DMS79 treated with DMSO at 0.1 percent for 48 hours (cell line): Measurements from ENCODE around the gene SCAF11.
"Not testable (repeated sequence)": the region's sequence is repeated elsewhere in the genome, so short reads cannot be mapped to it uniquely, and the experiment has no call there.

Experiments used
- DNase-seq: peaks from one replicate; lab custom pipeline; 2025; lab: John Stamatoyannopoulos, UW

The SCAF11 gene, protein sequence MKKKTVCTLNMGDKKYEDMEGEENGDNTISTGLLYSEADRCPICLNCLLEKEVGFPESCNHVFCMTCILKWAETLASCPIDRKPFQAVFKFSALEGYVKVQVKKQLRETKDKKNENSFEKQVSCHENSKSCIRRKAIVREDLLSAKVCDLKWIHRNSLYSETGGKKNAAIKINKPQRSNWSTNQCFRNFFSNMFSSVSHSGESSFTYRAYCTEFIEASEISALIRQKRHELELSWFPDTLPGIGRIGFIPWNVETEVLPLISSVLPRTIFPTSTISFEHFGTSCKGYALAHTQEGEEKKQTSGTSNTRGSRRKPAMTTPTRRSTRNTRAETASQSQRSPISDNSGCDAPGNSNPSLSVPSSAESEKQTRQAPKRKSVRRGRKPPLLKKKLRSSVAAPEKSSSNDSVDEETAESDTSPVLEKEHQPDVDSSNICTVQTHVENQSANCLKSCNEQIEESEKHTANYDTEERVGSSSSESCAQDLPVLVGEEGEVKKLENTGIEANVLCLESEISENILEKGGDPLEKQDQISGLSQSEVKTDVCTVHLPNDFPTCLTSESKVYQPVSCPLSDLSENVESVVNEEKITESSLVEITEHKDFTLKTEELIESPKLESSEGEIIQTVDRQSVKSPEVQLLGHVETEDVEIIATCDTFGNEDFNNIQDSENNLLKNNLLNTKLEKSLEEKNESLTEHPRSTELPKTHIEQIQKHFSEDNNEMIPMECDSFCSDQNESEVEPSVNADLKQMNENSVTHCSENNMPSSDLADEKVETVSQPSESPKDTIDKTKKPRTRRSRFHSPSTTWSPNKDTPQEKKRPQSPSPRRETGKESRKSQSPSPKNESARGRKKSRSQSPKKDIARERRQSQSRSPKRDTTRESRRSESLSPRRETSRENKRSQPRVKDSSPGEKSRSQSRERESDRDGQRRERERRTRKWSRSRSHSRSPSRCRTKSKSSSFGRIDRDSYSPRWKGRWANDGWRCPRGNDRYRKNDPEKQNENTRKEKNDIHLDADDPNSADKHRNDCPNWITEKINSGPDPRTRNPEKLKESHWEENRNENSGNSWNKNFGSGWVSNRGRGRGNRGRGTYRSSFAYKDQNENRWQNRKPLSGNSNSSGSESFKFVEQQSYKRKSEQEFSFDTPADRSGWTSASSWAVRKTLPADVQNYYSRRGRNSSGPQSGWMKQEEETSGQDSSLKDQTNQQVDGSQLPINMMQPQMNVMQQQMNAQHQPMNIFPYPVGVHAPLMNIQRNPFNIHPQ (N-terminal part only)

DNA sequence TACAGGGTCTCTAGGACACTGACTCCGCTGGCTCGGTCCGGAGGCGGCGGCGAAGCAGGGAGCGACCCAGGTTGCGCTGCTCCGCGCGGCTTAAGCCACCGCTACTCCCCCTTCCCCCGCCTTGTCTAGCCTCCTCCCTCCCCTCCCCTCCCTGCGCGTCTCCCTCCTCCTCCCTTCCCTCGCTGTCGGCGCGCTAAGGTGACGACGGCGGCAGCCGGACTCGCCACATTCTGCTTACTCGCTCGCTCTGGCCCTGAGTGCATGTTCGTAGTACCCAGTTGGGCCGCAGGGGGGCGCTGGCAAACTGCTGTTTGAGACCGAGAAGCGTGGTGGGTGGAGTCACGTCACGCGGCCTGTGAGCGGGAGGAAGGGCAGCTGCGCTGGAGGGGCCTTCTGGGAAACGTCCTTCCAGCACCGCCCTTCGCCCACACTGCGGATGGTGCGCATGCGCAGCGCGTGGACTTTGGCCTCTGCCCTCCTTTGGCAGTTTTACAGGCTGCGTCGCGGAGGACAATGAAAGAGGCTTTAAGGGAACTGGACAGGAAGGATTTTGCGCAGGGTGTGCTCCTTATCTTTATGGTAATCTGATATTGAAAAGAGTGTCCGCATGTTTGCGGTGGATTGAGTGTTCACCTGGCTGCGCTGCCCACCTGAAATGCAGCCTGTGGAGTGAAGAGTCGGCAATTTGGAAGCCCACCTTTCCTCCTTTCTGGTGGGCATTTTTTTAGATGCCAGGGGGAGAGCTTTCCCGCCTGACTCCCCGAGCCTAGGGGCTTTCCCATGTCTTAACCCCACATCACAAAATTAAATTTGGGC is at the start of gene SCAF11:
SCAF11 (minus strand) TSS at position 107 of the 816 bp plus-strand sequence. CDS start 26,407 bp downstream, outside the sequence.
- peak; percentile 98 for DNase-seq

DNA sequence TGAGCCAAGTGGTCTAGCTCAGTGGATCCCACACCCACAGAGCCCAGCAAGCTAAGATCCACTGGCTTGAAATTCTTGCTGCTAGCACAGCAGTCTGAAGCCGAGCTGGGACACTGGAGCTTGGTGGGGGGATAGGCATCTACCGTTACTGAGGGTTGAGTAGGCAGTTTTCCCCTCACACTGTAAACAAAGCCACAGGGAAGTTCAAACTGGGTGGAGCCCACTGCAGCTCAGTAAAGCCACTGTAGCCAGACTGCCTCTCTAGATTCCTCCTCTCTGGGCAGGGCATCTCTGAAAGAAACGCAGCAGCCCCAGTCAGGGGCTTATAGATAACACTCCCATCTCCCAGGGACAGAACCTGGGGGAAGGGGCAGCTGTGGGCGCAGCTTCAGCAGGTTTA is 46.7 kb upstream of the SCAF11 start:
- DNase-seq: not testable (repeated sequence)

DNA sequence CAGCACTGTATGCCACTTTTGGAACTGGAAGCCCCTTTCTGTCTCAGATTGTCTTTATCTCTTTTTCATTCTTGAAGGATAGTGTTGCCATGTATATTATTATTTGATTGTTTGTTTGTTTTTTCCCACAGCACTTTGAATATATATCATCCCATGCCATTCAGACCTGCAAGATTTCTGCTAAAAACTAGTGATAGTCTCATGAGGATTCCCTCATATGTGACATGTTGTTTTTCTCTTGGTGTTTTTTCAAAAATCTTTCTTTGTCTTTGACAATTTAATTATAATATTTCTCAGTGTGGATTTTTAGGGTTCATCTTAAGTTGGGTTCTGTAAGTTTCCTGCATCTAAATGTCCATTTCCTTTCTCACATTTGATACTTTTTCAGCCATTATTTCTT is 36.8 kb upstream of the SCAF11 start:
- DNase-seq: no peak

DNA sequence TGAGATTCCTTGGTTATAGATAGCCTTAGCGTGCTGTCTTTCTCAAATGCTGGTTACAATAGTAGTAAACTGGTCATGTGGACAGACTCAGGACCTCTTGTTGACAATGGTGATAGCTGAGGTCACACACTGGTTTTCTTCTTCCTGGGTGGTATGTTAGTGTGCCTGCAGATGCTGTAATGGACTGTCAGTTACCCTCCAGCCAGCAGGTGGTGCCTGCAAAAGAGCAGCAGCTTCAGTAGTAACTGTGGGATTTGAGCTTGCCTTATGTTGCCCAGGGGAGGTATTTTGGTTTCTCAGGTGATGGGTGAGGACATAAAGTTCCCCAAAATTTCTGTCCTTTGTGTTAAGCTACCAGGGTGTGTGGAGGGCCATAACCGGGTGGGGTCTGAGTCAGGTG is 33.7 kb upstream of the SCAF11 start:
- DNase-seq: no peak

DNA sequence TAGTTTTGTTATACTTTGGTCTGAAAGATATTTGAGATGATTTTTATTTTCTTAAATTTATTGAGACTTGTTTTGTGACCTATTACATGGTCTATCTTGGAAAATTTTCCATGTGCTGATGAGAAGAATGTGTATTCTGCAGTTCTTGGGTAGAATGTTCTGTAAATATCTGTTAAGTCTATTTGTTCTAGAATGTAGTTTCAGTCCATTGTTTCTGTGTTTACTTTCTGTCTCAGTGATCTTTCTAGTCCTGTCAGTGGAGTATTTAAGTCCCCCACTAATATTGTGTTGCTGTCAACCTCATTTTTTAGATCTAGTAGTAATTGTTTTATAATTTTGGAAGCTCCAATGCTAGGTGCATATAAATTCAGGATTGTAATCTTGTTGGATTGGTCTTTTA is 30.4 kb upstream of the SCAF11 start:
- DNase-seq: no peak

DNA sequence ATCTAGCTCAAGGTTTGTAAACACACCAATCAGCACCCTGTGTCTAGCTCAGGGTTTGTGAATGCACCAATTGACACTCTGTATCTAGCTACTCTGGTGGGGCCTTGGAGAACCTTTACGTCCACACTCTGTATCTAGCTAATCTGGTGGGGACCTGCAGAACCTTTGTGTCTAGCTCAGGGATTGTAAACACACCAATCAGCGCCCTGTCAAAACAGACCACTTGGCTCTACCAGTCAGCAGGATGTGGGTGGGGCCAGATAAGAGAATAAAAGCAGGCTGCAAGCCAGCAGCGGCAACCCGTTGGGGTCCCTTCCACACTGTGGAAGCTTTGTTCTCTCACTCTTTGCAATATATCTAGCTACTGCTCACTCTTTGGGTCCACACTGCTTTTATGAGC is 28.3 kb upstream of the SCAF11 start:
- not testable (repeated sequence) for DNase-seq

DNA sequence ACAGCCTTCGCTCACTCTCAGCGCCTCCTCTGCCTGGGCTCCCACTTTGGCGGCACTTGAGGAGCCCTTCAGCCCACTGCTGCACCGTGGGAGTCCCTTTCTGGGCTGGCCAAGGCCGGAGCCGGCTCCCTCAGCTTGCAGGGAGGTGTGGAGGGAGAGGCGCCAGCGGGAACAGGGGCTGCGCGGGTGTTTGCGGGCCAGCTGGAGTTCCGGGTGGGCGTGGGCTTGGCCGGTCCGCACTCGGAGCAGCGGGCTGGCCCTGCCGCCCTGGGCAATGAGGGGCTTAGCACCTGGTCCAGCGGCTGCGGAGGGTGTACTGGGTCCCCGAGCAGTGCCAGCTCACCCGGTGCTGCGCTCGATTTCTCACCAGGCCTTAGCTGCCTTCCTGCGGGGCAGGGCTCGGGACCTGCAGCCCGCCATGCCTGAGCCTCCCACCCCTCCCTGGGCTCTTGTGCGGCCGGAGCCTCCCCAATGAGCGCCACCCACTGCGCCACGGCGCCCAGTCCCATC is 27.5 kb upstream of the SCAF11 start:
- DNase-seq: not testable (repeated sequence)

DNA sequence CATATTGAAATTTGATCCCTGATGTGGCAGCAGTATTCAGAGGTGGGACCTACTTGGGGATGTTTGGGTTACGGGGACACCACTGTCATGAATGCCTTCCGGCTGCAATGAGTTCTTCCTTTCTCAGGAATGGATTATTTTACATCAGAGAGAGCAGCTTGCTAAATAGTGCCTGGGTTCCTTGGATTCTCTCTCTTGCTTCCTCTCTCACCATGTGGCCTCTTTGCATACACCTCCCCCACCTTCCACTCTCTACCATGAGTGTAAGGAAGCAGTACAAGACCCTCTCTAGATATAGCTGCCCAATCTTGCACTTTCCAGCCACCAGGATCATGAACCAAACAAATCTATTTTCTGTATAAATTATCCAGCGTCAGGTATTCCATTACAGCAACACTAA is 15.4 kb upstream of the SCAF11 start:
- DNase-seq: no peak

DNA sequence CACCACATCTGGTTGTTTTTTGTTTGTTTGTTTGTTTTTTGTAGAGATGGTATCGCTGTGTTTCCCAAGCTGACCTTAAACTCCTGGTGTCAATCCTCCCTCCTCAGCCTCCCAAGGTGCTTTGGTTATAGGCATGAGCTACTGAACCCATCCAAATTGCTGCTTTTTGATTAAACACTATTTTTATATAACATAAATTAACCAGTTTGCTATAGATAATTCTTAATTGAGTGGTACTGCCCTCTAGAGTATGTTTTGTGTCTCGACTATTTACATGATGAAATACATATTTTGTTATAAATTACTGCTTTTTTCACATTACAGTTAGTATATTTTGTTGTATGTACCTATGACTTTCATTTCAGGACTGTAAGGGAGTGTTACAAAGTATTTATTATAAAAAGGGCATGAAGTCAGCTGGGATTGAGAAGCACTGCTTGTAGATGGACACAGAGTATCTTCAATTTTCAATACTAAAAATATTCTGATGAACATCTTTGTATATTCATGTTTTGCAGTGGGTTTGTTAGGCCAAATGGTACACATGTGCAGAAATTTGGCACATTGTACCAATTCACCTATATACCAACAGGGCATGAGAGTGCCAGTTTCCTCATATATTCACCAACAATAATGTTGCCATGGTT is 14.9 kb upstream of the SCAF11 start:
- DNase-seq: no peak

DNA sequence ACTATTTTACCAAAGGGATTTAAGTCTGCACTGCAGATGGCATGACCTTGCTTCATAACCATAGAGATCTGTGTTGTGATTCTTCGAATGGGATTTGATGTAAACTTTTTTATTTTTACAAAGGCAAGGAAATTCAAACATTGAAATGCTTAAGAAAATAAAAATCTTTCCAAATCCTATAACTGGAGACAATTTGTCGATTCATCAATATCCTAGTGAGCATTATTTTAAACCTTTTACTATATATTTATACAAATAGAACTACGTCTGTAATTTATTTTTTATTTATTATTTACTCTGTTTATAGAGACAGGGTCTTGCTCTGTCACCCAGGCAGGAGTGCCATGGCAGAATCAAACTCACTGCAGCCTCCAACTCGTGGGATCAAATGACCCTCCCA is 14.3 kb upstream of the SCAF11 start:
- no peak for DNase-seq

DNA sequence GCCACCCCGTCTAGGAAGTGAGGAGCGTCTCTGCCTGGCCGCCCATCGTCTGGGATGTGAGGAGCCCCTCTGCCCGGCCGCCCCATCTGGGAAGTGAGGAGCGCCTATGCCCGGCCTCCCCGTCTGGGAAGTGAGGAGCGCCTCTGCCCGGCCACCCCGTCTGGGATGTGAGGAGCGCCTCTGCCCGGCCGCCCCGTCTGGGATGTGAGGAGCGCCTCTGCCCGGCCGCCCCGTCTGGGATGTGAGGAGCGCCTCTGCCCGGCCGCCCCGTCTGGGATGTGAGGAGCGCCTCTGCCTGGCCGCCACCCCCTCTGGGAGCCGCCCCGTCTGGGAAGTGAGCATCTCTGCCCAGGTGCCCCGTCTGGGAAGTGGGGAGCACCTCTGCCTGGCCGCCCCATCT is 9.7 kb upstream of the SCAF11 start:
- not testable (repeated sequence) for DNase-seq

DNA sequence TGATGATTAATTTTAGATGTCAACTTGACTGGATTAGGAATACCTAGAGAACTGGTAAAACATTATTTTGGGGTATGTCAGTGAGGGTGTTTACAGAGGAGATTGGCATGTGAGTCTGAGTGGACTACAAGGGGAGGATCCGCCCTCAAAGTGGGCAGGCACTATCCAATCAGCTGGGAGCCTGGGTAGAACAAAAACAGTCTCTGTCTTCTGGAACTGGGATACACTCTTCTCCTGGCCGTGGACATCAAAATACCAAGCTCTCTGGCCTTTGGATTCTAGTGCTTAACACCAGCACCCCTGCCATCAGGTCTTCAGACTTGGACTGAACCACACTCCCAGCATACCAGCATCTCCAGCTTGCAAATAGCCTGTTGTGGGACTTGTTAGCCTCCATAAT is 4.4 kb upstream of the SCAF11 start:
- DNase-seq: no peak

DNA sequence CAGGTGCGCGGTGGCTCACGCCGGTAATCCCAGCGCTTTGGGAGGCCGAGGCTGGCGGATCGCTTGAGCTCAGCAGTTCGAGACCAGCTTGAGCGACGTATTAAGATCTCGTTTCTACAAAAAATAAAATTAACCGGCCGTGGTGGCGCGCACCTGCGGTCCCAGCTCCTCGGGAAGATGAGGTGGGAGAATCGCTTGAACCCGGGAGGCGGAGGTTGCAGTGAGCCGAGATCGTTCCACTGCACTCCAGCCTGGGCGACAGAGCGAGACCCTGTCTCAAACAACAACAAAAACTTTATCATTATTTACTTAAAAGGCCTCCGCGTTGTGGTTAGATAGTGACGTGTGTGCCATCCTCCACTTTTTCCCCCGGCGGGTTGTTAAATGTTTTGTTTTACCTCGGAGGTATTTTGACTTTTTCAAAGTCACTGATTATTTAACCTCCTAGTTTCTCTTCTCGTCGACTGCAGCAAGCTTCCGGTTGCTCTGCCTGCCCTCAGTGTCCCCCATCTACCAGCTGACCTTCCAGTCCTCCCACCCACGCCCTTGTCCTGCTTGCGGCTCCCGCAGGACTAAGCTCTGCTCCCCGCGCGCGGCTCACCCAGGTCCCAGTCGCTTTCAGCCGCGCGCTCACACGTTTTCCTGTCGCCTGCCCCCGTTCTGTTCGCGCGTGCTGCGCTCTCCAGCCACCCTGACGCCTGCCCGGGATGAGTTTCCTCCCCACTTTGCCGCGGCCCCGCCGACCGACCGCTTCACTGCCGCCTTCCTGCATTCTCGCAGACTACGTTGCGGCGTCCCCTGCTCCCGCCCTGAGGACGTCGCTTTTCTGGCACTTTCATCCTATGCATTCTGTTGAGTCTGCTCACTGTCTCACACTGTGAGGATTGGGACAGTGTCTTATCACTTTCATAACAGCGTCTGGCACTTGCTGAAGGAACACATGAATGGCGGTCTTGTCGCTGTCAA is 1.2 kb upstream of the SCAF11 start:
- peak; percentile 90 for DNase-seq

DNA sequence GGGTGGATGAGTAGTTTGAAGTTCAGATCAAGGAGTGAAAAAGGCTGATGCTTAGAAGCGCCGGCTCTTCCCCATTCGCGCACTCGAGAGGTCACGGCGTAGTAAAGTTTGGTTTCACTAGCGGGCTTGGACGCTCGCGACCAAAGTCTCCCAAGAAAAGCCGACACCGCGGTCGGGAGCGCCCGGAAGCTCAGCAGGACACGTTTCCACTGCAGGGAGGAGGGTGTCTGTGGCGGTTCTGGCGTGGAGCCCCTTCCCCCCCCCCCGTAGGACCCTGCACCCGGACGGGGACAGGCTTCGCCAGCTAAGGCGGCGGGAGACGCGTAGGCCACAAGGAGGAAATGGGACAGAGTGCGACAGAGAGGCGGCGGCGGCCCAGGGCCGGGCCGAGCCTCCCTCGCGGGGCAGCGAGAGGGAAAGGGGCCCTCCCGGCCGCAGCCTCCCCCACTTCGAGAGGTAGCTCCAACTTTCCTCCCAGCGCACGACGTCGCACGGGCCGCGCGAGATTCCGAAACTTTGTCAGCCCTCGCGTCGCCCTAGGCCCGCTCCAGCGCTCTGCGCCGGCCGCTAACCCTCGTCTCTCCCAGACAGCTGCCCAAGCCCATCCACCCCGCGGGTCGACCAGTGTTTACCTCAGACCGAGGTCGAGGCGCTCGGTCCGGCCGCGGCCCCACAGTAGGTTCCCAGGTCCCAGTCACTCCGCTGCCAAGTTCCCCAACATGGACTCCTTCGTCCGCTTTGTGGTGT is 480 bp downstream of the SCAF11 start:
- DNase-seq: peak; percentile 50

DNA sequence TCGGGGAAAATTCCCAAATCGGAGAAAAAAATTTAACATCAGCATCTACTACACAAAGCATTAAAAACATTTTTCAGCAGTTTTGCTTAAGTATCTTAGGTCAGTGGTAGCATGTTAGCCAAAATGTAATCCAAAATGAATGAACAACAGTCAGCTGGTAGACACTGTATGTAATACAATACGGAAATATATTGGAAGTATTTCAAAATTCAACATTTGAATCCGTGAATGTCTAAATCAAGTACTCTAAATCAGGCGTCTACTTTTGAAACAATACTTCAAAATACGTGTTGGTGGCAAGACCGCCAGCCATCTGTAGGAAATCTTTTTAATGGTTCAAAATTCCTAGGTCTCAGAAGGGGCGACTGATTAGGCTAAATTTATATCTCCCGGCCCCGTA is 1.1 kb downstream of the SCAF11 start:
- DNase-seq: no peak

DNA sequence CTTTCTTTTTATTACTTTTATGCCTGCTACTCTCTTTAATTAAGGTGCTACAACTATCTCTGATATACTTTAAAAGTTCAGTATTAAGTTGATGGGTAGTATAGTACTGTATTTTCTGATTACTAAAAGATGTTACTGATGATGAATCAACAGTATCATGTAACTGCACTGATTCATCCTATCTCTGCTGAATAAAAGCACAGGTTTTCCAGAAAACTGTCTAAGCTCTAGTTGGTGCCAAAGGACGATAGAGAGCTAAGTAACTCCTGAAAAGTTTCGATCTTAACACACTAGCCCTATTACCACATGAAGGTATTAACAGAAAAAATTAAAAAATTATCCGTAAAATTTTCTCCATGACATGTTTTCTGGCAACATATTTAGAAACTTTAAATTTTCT is 2.1 kb downstream of the SCAF11 start:
- DNase-seq: no peak

DNA sequence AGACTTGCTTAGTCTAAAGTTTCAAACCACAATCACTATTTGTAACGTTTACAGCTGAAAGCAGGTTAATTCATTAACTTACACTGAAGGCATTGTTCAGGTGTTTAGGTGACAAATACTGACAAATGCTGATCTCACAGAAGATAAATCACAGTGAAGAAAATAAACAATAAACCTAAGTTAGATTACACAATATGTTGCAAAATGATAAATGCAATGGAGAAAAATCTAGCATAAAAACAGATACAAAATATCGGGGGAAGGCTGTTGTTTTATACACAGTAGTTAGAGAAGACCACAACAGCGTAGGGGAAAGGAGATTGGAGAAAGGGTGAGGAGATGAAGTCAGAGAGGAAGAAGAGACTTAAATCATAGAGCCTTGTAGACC is 3.0 kb downstream of the SCAF11 start:
- DNase-seq: no peak

DNA sequence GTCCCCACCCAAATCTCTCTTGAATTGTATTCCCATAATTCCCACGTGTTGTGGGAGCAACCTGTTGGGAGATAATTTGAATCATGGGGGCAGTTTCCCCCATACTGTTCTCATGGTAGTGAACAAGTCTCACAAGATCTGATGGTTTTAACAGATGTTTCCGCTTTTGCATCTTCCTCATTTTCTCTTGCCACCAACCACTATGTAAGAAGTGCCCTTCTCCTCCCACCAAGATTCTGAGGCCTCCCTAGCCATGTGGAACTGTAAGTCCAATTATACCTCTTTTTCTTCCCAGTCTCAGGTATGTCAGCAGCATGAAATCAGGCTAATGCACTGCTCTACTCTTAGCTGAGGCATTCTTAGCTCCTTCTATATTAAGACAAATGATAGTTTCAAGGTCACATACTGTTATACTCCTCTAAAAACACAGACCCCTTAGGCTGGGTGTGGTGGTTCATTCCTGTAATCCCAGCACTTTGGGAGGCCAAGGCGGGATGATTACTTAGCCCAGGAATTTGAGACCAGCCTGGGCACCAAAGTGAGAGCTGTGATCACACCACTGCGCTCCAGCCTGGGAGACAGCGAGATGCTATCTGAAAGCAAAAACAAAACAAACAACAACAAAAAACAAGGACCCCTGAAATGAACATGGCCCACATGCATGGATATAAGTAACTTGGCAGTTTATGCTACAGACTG is 3.6 kb downstream of the SCAF11 start:
- DNase-seq: no peak
